Inferior parietal cortex (tissue), 1 donor: ENCODE results near the gene DYNC1I1.

Experiments used
- DNase-seq: peaks from one replicate; pipeline ENCODE4 v3.0.0-alpha.2; 2016; ENCODE audit errors: extremely low spot score

Gene DYNC1I1

DNA sequence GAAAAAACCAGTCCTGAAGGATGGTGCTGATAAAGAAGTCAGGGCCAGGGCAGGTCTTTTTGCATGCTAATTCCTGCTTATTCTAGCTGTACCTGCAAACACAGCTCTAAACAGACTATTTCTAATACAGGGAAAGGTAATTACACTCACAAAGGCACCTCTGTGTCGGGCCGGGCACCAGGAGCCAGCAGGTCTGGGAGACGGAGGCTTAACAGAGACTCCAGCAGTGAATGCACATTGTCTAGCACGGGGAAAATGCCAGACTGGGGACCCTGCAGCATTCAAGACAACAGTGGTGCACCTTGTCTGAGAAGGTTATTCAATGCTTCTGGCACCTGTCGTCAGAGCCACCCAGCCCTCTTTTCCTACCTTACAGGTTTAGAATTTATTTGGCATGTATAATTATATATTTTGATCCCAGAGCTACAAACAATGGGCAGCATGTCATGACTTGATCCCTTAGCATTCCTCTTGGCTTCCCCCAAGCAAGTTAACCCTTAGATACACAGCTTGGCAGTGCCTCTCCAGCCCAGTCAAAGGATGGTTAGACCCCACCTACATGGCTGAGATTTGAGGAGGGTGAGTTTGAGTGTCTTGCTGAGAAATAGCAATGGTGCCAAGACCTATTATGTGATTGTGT lies 364.4 kb downstream of the DYNC1I1 start:
- DNase-seq = no peak

DNA sequence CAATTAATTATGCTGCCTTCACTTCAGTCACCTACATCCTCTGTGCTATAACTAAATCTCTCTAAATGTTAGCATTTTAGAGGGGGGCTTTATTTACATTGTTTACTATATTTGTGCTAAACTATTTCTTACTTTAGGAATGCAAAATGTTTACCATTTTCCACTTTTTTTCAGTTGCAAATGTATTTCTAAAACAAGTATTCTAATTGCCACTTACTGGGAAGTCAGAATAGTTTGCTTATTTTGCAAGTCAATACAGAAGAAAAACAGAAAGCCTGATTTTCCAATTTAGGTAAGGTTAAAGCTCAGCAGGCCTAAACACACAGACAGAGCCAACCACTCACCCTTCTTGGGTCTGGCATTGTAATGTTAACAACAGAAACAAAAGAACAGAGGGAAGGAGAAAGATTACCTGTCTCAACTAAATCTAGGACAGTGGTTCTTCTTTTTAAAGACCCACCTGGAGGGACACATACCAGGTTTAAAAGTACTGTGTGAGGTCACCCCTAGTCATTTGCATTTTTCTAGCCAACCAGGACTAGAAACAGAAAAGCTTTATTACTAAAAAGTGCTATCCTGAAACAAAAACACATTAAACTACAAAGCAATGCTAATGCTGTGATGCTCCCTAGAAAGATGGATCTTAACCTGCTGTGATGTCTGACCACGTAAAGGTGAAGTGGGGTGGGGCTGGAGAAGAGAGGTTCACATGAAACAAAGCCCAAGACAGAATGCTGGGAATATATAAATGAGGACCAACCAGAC lies 371.3 kb downstream of the DYNC1I1 start:
- no peak for DNase-seq

DNA sequence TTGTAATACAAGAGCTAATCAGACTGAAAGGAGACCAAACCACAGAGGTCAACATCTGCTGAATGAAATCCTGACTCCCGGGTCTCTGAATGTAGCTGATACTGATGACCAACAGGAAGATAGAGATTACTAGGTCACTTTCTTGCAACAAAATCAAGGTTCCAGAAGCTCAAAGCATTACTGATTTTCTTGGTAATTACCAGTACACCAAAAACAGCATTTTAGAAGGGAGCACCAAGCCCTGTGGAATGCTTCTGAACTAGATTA lies 371.8 kb downstream of the DYNC1I1 start:
- DNase-seq = no peak
